GM19455 (cell line): ENCODE results near the gene PAH.
A peak's percentile ranks its signal among the peaks of the same experiment; 100 is the strongest.

ENCODE experiments used
- ATAC-seq: cut with Tn5 transposase; IDR thresholded peaks from one replicate; pipeline ENCODE4 v1.9.1; 2021; ENCODE audit not compliant: unreplicated experiment

The PAH gene

GRCh38 chr12:102917026-102917787 lies at the start of gene PAH:
TSS of gene PAH (minus strand) at chr12:102917244. CDS start at chr12:102917130, 114 bp downstream.
- peak; percentile 77 for ATAC-seq

GRCh38 chr12:102966200-102966863 lies 49.3 kb upstream of the PAH start:
- no peak for ATAC-seq

GRCh38 chr12:102965281-102966155 lies 48.5 kb upstream of the PAH start:
- ATAC-seq: no peak

GRCh38 chr12:102964872-102965271 lies 47.8 kb upstream of the PAH start:
- ATAC-seq: no peak

GRCh38 chr12:102963796-102964195 lies 46.8 kb upstream of the PAH start:
- ATAC-seq: no peak

GRCh38 chr12:102962986-102963385 lies 45.9 kb upstream of the PAH start:
- no peak for ATAC-seq

GRCh38 chr12:102962532-102962931 lies 45.5 kb upstream of the PAH start:
- ATAC-seq: no peak

GRCh38 chr12:102961466-102961855 lies 44.4 kb upstream of the PAH start:
- ATAC-seq: no peak

GRCh38 chr12:102960766-102961465 lies 43.9 kb upstream of the PAH start:
- ATAC-seq: no peak

GRCh38 chr12:102959391-102959790 lies 42.3 kb upstream of the PAH start:
- ATAC-seq: no peak

GRCh38 chr12:102958830-102959176 lies 41.8 kb upstream of the PAH start:
- no peak for ATAC-seq

GRCh38 chr12:102958073-102958829 lies 41.2 kb upstream of the PAH start:
- ATAC-seq: peak; percentile 71

- ATAC-seq: no peak
These were observed 40.5 kb upstream of the PAH start, which contains the start of gene ASCL1 for GRCh38 chr12:102957339-102958050. TSS of gene ASCL1 (plus strand) at chr12:102957674. CDS start at chr12:102958245, 571 bp downstream.

GRCh38 chr12:102956738-102957327 lies 39.8 kb upstream of the PAH start:
- ATAC-seq: no peak

- ATAC-seq: no peak
These were observed 39.1 kb upstream of the PAH start for GRCh38 chr12:102955926-102956737.

GRCh38 chr12:102954134-102954533 lies 37.1 kb upstream of the PAH start:
- ATAC-seq: no peak

- ATAC-seq: no peak
These were observed 36.2 kb upstream of the PAH start for GRCh38 chr12:102953221-102953620.

GRCh38 chr12:102951841-102952240 lies 34.8 kb upstream of the PAH start:
- no peak for ATAC-seq
